Stimulated activated CD4-positive, alpha-beta T cell treated with anti-CD3 and anti-CD28 coated beads, TNF-alpha, amount 100 ng/mL, for 1 hour (primary cell): ENCODE measurements around the gene SVEP1.
"Not testable (repeated sequence)": the region's sequence is repeated elsewhere in the genome, so short reads cannot be mapped to it uniquely, and the experiment has no call there.

Source experiments
- DNase-seq, 3 donors: peaks; one replicate each; pipeline ENCODE4 v3.0.0-alpha.2; 2020; ENCODE audit warnings: low read depth in 3 of 3, low spot score in 1 of 3

Gene SVEP1

DNA sequence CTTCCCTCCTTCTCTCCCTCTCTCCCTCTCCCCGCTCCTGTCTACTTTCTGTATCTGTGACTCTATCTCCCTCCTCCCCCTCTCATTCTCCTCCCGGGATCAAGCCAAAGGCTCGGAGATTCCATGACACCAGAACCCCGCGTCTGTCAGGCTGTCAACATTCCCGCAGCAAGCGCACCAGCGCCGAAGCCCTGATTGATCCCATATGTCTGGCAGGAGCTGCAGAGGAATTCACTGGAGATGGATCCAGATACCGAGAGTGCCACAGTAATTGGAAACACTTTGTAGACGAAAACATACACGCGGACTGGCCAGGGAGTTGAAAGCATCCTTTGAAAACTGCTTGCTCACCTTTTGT, 300 bp upstream of the SVEP1 start:
- DNase-seq, result no peak

DNA sequence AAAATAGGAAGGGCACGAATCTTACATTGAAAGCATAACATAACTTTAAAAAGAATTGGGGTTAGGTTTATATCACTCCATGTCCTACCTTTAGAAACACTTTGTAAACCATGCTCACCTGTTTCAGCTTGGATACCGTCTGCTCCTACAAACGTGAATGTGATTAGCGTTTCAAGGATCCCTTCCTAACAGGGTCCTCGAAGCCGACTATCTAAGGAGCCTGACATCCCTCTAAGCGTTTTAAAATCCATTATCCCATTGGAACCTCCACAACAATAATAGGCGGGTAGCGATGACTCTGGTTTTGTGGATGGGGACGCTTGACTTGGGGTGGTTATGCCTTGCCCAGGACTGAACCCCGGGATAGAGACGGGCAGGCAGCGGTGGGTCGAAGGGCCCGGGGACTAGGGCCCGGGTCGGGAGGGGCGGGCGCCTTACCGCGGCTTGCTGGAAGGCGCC, 937 bp downstream of the SVEP1 start:
- DNase-seq, result no peak

DNA sequence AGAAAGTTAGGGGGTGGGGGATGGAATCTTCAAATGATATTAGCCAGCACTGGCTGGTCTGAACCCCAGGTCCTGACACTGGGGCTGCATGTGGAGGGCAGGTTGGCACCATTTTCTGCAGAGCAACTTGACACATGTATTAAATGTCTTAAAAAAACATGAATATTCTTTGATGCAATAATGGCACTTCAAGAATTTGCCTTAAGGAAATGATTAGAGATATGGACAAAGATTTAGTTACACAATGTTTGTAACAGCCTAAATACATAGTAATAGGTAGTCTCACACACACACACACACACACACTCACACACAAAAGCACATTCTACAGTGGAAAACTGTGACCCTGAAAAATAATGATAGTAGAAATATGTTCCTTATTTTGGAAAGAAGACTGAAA, 3.6 kb downstream of the SVEP1 start:
- no peak for DNase-seq

DNA sequence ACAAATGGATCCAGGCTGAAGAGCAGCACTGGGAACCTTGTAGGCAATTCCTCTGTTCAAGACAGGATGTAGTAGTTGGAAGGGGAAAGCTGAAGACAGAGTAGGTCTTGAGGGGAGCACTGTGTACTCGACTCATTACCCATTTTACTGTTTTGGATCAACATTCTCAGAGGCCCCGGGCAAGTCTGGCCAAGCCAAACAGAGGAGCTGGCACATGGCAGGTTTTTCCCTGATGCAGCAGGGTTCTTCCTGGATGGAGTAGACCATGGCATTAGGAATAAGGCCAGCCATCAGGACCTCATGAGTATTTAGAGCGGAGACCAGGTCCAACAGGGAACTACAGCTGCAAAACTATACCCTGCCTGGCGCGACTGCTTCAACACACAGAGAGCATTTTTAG, 4.4 kb downstream of the SVEP1 start:
- DNase-seq, result no peak

DNA sequence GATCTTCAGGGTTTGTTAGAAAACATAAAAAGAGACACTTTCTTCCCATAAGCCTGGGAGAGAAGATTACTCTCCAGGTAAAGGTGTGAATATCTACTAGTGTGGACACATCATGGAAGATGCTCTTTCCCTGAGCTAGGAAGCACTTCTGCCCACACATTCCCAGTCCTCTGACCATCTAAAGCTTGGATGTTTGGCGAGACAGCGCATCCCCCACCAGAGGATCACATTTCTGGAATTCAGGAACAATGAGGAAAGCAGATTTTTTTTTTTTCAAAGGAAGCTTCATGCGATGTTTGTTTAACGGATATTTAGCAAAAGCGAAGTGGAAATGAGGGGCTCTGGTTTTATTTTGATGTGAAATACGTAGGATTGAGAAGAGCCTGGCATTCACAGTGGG, 6.2 kb downstream of the SVEP1 start:
- no peak for DNase-seq

DNA sequence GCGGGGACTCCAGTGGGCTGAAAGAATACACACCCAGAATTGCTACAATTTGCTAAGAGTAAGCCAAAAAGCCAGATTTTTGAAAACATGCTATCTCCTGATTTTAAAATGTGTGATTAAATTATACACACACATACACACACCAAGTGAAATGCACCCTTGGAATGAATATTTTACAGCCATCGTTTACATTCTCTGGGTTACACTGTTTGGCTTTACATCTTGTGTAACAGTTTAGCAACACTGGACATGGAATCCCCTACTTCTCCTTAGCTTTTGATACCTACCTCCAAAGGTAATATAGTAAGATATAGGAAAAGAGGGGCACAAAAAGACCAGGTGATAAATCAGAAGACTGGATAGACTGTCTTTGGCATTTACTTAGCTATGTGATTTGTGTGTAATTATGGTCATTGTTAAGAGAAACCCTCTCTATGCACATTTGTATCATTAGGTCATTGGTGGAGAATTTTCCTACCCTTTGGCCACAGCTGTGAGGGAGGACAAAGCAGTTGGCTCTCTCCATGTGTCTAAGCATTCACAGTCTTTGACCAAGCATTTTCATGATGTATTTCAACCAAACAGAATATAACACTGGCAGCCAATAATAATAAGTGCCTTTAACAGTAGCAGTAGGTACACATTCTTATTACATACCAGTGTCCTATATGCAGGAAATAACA, 7.6 kb downstream of the SVEP1 start:
- no peak for DNase-seq

DNA sequence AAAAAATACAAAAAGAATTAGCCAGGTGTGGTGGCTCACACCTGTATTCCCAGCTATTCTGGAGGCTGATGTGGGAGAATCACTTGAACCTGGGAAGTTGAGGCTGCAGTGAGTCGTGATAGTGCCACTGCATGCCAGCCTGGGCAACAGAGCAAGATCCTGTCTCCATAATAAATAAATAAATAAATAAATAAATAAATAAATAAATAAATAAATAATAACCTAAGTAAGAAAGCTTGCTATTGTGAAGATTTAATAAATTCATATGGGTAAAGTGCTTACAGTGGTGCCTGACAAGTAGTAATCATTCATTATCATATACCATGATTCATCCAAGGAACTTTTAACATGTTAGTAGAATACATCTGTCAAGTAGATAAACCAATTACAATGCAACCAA, 13.4 kb downstream of the SVEP1 start:
- no peak for DNase-seq

DNA sequence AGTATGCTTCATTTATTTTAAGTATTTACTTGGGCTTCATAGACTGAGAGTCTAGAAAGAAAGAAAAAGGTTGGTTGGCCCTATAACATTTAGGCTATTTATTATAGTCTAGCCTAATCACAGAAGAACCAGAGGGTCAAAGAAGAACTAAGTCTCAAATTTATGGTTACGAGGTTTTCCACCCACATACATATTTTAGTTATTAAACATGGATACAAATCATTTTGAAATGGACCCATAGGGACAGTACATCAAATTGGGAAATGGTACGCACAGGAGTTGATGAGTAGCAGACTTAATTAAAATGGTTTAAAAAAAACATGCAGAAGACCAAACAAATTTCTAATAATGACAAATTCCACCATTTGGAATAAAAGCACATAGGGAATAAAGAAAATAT, 17.7 kb downstream of the SVEP1 start:
- DNase-seq, result no peak

DNA sequence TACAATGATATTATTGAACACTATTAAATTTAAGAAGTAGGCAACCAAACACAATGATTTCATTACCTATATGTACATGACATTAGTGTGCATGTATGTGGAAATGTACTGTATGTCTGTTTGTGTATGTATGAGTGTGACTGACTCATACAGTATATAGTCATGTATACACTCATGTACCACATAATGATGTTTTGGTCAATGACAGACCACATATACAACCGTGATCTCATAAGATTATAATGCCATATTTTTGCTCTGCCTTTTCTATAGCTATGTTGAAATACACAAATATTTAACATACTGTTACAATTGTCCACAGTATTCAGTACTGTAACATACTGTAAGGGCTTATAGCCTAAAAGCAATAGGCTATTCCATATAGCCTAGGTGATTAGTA, 19.7 kb downstream of the SVEP1 start:
- DNase-seq, result no peak

DNA sequence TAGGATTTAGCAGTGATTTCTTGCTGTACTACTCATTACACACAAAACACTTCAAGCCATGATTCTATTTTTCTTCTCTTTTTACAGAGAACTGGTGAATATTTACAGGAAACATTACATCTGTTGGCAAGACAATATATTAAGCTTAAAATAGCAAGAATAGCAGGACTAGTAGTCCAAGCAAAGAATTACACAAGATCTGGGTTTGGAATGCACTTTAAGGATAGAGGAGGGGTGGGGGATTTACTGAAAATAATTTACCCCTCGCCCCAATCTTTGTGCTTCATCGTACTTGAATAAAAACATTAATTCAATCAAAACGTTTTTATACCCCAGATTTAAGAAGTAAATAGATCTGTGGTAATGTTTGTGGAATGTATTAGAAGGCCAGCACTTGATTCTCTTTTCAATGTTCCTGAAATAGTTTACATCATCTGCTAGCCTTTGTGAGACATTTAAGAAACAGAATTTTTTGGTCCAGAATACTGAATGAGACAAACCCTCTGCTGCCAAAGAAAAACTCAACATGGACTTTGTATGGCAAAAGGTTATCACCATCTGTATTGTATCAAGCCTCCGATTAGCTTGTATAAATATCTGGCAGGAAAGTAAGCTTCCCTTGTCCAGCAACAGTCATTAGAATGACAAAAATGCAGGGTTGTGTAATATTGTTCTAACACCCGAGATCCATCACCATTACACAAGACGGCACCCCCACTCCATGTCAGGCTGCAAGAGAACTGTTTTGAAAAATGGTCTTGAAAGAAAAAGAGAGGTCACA, 23.8 kb downstream of the SVEP1 start:
- no peak for DNase-seq

DNA sequence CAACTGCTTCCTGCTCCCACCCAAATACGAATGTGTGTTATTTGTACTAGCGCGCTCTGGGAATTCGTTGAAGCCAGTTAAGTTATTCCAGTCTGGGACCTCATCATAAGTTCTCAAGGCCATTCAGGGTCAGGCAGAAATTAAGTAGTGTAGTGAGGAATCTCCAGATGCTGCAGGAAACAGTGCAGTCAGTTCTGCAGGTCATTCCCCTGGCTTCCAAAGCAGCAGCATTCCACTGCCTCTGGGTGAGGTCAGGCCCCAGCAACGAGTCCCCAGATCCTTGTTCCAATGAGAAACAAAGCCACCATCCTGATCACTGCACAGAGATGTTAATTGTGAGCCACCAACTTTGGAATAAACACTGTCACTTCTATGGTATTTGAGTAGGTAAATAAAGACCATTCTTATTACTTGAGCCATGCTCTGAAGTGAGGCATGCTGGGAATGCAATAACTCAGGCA, 33.1 kb downstream of the SVEP1 start:
- DNase-seq, result no peak

DNA sequence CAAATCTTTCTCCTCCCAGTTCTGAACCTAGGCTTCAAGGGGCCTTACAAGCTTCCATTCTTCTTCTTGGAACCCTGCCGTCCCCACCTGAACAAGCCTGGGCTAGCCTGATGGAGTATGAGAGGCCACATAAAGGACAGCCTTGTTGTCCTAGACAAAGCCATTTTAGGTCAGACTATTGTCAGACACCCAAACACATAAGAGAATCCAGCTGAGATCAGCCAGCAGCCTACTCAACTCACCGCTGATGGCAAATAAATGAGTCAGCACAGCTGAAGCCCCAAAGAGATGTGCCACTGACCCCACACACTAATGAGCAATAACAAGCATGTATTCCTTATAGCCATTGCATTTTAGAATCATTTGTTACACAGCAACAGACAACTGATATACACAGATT, 33.8 kb downstream of the SVEP1 start:
- DNase-seq, result no peak

DNA sequence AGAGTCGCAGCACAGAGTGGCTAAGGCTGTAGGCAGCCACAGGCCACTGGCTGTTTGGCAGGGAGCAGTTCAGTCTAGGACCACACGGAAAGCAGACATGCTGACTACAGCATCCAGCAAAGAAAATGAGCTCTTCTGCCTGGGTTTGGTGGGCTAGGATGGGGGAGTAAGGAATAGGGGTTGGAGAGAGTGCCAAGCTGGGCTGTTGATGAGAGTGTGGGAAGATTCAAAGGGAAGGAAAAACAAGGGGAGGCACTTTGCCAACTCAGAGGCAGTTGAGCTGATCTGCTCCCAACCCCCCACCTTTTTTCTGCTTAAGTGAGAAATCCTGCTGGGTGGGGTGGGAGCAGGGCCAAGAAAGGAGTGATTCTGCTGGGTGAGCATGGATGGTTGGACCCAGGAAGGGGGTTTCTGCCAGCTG, 35.9 kb downstream of the SVEP1 start:
- no peak for DNase-seq

DNA sequence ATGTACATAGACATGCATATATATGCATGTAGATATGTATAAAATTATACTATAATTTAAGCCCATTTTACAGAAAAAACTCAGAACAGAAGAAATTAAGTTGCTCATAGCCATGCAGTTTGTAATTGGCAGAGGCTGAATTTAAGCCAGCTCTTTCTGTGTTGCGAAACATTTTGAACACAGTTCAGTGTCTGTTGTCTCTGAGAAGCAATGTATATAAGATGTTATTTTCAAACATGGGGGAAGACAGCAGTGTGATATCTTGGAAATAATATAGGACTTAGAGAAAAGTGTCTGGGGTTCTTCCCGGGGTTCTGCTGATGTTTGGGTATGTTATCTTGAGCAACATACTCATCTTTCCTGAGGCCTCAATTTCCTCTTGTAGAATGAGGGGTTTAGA, 37.6 kb downstream of the SVEP1 start:
- no peak for DNase-seq

DNA sequence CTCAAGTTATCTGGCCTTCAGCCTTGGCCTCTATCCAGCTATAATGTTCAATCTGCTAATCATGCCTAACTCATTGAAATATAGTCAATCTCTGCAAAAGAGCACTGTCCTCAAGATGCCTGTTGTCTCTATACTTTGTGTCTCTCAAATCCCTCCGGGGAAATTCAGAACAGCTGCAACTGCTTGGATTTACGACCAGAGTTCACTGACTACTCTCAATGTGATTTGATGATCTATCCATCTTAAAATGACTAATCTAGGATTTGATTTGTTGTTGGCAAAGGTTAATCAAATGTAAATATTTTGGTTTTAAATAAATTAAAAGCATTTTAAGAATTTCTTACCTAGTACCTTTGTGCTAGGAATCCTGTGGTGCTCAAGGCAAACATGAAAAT, 40.9 kb downstream of the SVEP1 start:
- DNase-seq, result no peak

DNA sequence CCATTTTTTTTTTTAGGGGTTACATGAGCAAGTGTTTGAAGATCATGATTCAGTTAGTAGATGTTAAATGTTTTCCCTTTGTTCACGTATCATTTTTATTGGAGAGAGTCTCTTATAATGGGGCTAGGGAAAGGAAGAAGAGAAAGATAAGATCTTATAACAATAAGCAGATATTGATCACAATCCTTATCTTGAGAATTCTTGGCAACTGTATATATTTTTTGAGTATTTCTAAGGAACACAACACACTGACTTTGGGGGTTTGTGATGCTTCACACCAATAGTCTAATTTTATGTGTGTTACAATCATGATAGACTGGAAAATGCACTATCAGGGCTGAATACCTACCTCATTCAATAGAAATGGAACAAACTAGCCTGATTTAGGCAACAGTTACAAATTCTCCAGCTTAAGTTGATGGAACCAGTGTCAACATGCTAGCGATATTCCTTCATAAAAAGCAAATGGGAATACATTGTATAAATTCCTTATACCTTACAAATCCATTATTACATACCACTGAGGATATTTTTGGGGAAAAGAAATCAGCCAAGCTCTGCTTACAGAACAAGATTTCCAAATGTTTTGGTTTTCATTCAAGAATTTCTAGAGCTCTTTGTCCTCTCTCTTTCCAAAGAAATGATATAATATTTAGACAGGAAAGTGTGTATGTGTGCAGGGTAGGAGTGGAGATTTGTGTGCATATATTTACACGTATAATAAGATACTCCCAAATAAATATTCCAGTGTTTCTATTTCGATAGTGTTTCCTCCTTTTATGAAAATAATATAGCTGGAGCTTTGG, 41.5 kb downstream of the SVEP1 start:
- DNase-seq, result no peak

DNA sequence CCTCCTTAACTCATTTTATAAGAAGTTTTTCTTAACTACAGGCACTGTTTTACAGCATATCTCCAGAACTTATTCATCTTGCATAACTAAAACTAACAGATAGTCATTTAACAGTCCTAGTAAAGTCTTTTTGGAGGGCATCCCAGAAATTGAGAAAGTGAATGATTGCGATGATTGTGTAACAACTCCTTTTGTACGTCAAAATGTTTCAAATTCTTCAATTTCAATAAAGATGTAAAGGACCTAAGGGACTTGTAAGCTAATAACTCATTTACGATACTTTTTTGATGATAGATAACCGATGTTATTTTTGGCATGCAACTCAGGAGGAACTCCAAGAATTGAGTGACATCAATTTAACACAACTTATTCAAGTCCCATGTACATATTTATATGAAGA, 42.7 kb downstream of the SVEP1 start:
- no peak for DNase-seq

DNA sequence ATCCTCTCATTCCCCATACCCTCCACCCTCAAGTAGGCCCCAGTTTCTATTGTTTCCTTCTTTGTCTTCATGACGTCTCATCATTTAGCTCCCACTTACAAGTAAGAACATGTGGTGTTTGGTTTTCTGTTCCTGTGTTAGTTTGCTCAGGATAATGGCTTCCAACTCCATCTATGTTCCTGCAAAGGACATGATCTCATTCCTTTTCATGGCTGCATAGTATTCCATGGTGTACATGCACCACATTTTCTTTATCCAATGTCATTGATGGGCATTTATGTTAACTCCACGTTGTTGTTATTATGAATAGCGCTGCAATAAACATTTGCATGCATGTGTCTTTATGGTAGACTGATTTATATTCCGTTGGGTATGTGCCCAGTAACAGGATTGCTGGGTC, 45.4 kb downstream of the SVEP1 start:
- not testable (repeated sequence) for DNase-seq

DNA sequence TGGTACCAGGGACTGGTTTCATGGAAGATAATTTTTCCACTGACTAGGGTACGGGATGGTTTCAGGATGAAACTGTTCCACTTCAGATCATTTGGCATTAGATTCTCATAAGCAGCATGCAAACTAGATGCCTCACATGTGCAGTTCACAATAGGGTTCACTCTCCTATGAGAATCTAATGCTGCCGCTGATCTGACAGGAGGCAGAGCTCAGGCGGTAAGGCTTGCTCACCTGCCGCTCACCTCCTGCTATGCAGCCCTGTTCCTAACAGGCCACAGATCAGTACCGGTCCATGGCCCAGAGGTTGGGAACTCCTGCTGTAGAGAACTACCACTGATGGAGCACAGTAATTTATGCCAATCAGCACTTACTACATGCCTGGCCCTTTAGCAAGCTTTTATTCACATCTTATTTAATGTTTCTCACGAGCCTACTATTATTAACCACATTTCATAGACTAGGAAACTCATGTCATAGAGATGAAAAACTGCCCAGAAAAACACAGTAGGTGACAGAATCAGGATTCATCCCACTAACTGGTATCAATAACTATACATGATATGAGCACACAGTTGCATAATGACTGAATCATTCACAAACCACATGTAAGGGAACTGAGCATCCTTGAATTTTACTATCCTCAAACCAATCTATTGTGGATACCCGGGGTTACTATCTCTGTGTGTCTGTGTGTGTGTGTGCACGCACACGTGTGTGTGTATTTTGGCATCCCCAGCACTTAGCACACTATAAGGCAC, 46.5 kb downstream of the SVEP1 start:
- DNase-seq, result no peak

DNA sequence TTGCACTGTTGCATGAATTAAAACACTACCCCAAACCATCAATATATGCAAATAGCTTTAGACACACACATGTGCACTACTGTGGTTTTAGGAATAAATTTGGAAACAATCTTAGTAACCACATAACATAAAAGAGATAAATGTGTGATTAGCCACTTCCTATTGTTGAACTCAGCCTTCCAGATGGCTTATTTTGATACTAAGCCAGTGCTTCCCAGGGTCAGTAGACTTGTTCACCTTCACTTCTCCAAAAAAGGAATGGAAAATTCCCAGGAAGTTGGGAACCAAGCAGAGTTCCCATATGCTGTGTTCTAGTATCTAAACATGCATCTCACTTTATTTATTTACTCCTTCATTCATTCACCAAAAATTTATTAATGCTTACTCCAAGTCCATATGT, 47.8 kb downstream of the SVEP1 start:
- DNase-seq, result no peak

DNA sequence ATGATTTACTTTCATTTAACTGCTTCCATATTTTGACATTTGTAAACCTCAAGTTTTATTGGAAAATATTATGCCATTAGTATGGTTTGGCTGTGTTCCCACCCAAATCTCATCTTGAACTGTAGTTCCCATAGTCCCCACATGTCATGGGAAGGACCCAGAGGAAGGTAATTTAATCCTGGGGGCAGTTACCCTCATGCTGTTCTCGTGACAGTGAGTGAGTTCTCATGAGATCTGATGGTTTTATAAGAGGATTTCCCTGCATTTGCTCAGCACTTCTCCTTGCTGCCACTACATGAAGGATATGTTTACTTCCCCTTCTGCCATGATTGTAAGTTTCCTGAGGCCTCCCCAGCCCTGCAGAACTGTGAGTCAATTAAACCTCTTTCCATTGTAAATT, 48.3 kb downstream of the SVEP1 start:
- DNase-seq, result not testable (repeated sequence)
